GM20000 (cell line): ENCODE data around the gene P2RX6.
A peak's percentile ranks its signal among the peaks of the same experiment; 100 is the strongest.
"Not testable (repeated sequence)": the region's sequence is repeated elsewhere in the genome, so short reads cannot be mapped to it uniquely, and the experiment has no call there.

Experiments
- DNase-seq: peaks from one replicate; pipeline ENCODE4 v3.0.0; 2012; ENCODE audit warnings: low spot score
- CTCF ChIP-seq: IDR thresholded peaks from 2 replicates; pipeline ENCODE4 v1.5.1; 2012; ENCODE audit warnings: mild to moderate bottlenecking, control low read depth; ENCODE audit errors: extremely low read depth, missing control alignments

Gene P2RX6

GRCh38 chr22:20998411-20999336, 16.3 kb upstream of the P2RX6 start:
- no peak for TF ChIP-seq CTCF
- DNase-seq: no peak

GRCh38 chr22:20999350-21000206, 15.4 kb upstream of the P2RX6 start:
- DNase-seq: no peak
- no peak for TF ChIP-seq CTCF

- TF ChIP-seq CTCF: no peak
- no peak for DNase-seq
Measured at GRCh38 chr22:21000207-21000986, 14.6 kb upstream of the P2RX6 start.

GRCh38 chr22:21000987-21001600, 13.9 kb upstream of the P2RX6 start:
- no peak for DNase-seq
- TF ChIP-seq CTCF: no peak

- peak; percentile 95 for DNase-seq
- no peak for TF ChIP-seq CTCF
Measured at GRCh38 chr22:21001601-21002325, 13.2 kb upstream of the P2RX6 start, which contains the start of gene THAP7. Gene THAP7, minus strand, starts transcription at chr22:21002118. Its CDS starts 207 bp downstream, at chr22:21001911.

GRCh38 chr22:21003782-21004181, 11.2 kb upstream of the P2RX6 start:
- TF ChIP-seq CTCF: no peak
- DNase-seq: no peak

GRCh38 chr22:21009208-21009607, 5.8 kb upstream of the P2RX6 start:
- not testable (repeated sequence) for DNase-seq
